Measurements from ENCODE around the gene COPZ1. TPM values are rescaled to one million over a fixed set of nuclear protein-coding genes. Genes with fewer than 3 reads are reported as not detected.
A peak's percentile ranks its signal among the peaks of the same experiment; 100 is the strongest.

COPZ1 gene
- total and polyA plus RNA-seq, 9 donors, result 131 to 158 (median 143) TPM

DNA sequence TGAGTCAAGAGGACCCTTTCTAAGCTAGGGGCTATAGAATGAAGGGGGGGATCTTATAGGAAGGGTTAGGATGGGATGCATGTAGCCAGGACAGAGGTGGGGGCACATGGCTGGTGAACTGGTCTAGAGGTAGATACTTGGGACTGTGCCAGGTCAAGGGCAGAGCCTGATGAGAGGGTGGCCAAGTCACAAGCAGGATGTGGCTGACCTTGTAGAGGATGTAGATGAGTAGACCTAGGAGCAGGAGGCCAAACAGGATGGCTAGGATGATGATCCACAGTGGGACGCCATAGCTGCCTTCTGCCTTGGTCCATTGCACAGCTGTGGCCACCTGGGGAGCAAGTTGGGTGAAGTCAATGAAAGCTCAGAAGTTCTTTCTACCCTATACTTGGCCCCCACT, 72.2 kb downstream of the COPZ1 start:
- H3K27me3 ChIP-seq (ENCODE audit: control insufficient read depth, insufficient read depth, low read length), result no peaks in the 10 kb centered on the region
- peaks cover 28% of the 10 kb centered on the region for H3K4me1 ChIP-seq (ENCODE audit: control insufficient read depth, insufficient read depth, low read length)
- peaks cover 76% of the 10 kb centered on the region for H3K36me3 ChIP-seq (ENCODE audit: control insufficient read depth, insufficient read depth, low read length)
- WGBS (ENCODE audit: insufficient coverage), result 88% methylated on average over 1 of the region's 1 CpG
- no peak for DNase-seq
- H3K9me3 ChIP-seq (replicated peaks; ENCODE audit: control insufficient read depth, low read depth, low read length), result no peaks in the 10 kb centered on the region
- H3K27ac ChIP-seq (ENCODE audit: low read length), result no peak overlapping the region
- H3K4me3 ChIP-seq (ENCODE audit: low read length), result no peak overlapping the region

- WGBS (ENCODE audit: insufficient coverage), result 89% methylated on average over 2 of the region's 2 CpGs
- peaks cover 19% of the 10 kb centered on the region for H3K4me1 ChIP-seq (ENCODE audit: control insufficient read depth, insufficient read depth, low read length)
- no peak overlapping the region for H3K4me3 ChIP-seq (ENCODE audit: low read length)
- H3K27me3 ChIP-seq (ENCODE audit: control insufficient read depth, insufficient read depth, low read length), result no peaks in the 10 kb centered on the region
- no peak for DNase-seq
- no peaks in the 10 kb centered on the region for H3K9me3 ChIP-seq (replicated peaks; ENCODE audit: control insufficient read depth, low read depth, low read length)
- H3K27ac ChIP-seq (ENCODE audit: low read length), result no peak overlapping the region
- H3K36me3 ChIP-seq (ENCODE audit: control insufficient read depth, insufficient read depth, low read length), result peaks cover 81% of the 10 kb centered on the region
These were observed 73.3 kb downstream of the COPZ1 start for GRCh38 chr12:54398218-54398617.

DNA sequence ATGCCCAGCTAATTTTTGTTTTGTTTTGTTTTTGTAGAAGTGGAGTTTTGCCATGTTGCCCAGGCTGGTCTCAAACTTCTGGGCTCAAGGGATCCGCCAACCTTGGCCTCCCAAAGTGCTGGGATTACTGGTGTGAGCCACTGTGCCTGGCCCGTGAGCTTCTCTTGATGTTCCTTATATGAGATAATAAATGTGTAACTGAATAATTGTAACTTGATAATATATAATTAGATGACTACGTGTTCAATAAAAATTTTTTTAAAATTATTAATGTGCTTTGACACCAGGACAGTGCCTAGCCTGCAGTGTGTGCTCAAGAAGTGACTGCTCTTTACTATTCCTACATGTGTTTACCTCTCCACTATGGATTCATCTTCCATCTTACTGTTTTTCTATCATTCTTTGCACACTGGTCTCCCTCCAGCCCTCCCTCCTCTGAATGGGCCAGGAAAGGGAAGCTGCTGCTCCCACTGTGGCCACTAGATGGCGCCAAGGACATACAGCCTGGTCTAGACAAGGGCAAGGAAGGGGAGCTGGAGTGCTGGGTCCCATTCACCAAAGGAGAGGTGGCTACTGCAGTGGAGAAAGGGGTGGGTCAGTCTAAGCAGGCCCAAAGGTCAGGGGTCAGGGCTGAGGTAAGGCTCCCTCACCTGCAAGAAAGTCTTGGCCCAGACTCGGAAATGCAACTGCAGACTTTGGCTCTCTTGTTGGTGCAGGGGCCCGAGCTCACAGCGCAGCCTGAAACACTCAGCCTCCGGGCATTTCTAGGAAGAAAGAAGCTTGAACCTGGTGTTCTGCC, 74.3 kb downstream of the COPZ1 start:
- Histone ChIP-seq H3K4me3 (ENCODE audit: low read length) (no peak overlapping the region), H3K36me3 (ENCODE audit: control insufficient read depth, insufficient read depth, low read length) (peaks cover 91% of the 10 kb centered on the region)
- WGBS (ENCODE audit: insufficient coverage), result 41% methylated on average over 3 of the region's 8 CpGs

GRCh38 chr12:54401119-54401518, 76.2 kb downstream of the COPZ1 start:
- H3K27me3 ChIP-seq (ENCODE audit: control insufficient read depth, insufficient read depth, low read length), result no peaks in the 10 kb centered on the region
- H3K4me1 ChIP-seq (ENCODE audit: control insufficient read depth, insufficient read depth, low read length), result peaks cover under 1% of the 10 kb centered on the region
- DNase-seq, result no peak
- no peak overlapping the region for H3K27ac ChIP-seq (ENCODE audit: low read length)
- no peak overlapping the region for H3K4me3 ChIP-seq (ENCODE audit: low read length)
- WGBS (ENCODE audit: insufficient coverage), result no CpG with 5 or more reads among the region's 2 CpGs
- H3K9me3 ChIP-seq (replicated peaks; ENCODE audit: control insufficient read depth, low read depth, low read length), result no peaks in the 10 kb centered on the region
- H3K36me3 ChIP-seq (ENCODE audit: control insufficient read depth, insufficient read depth, low read length), result peaks cover 96% of the 10 kb centered on the region

More for the DNA sequence above, 74.3 kb downstream of the COPZ1 start:
- no peaks in the 10 kb centered on the region for H3K27me3 ChIP-seq (ENCODE audit: control insufficient read depth, insufficient read depth, low read length)
- DNase-seq, result peak; percentile 92
- H3K9me3 ChIP-seq (replicated peaks; ENCODE audit: control insufficient read depth, low read depth, low read length), result no peaks in the 10 kb centered on the region
- no peak overlapping the region for H3K27ac ChIP-seq (ENCODE audit: low read length)
- H3K4me1 ChIP-seq (ENCODE audit: control insufficient read depth, insufficient read depth, low read length), result peaks cover 10% of the 10 kb centered on the region

Other genes with a start within 250 kb of the COPZ1 start
- 27.4 TPM for gene SMUG1, start 136.1 kb upstream of the COPZ1 start, total RNA-seq
- gene SMUG1, start 136.1 kb upstream of the COPZ1 start, polyA plus RNA-seq (ENCODE audit: insufficient read depth in 1 of 8, insufficient read length in 8 of 8, low replicate concordance in 1 of 8), result 10 to 100 TPM; 20.5 to 27.8 (median 23.2) TPM
- gene CBX5, start 45.0 kb upstream of the COPZ1 start, total RNA-seq, result 58.5 TPM
- gene CBX5, start 45.0 kb upstream of the COPZ1 start, polyA plus RNA-seq (ENCODE audit: insufficient read depth in 1 of 8, insufficient read length in 8 of 8, low replicate concordance in 1 of 8), result 10 to 100 TPM; 57.2 to 89.1 (median 71.2) TPM
- 442 TPM for gene HNRNPA1, start 44.4 kb upstream of the COPZ1 start, total RNA-seq
- gene HNRNPA1, start 44.4 kb upstream of the COPZ1 start, polyA plus RNA-seq (ENCODE audit: insufficient read depth in 1 of 8, insufficient read length in 8 of 8, low replicate concordance in 1 of 8), result 1,000 to 10,000 TPM; 1,806 to 2,692 (median 2,167) TPM
- gene NFE2, start 24.1 kb upstream of the COPZ1 start, total RNA-seq, result 1.6 TPM
- 1 to 10 TPM; 1.1 to 3.3 (median 2.5) TPM for gene NFE2, start 24.1 kb upstream of the COPZ1 start, polyA plus RNA-seq (ENCODE audit: insufficient read depth in 1 of 8, insufficient read length in 8 of 8, low replicate concordance in 1 of 8)
- gene GPR84, start 39.4 kb downstream of the COPZ1 start, total RNA-seq, result not detected
- gene GPR84, start 39.4 kb downstream of the COPZ1 start, polyA plus RNA-seq (ENCODE audit: insufficient read depth in 1 of 8, insufficient read length in 8 of 8, low replicate concordance in 1 of 8), result under 1 TPM; 0.15 to 0.27 (median 0.22) TPM
- gene ZNF385A, start 59.6 kb downstream of the COPZ1 start, total RNA-seq, result 2.7 TPM
- gene ZNF385A, start 59.6 kb downstream of the COPZ1 start, polyA plus RNA-seq (ENCODE audit: insufficient read depth in 1 of 8, insufficient read length in 8 of 8, low replicate concordance in 1 of 8), result 10 to 100 TPM in 7 of 8 donors, 1 to 10 TPM in 1; 8.3 to 23.8 (median 13.7) TPM
- 70.7 TPM for gene ITGA5, start 94.1 kb downstream of the COPZ1 start, total RNA-seq
- 100 to 1,000 TPM in 6 of 8 donors, 10 to 100 TPM in 2; 88.9 to 129 (median 111) TPM for gene ITGA5, start 94.1 kb downstream of the COPZ1 start, polyA plus RNA-seq (ENCODE audit: insufficient read depth in 1 of 8, insufficient read length in 8 of 8, low replicate concordance in 1 of 8)
- gene GTSF1, start 148.5 kb downstream of the COPZ1 start, total RNA-seq, result not detected
- gene GTSF1, start 148.5 kb downstream of the COPZ1 start, polyA plus RNA-seq (ENCODE audit: insufficient read depth in 1 of 8, insufficient read length in 8 of 8, low replicate concordance in 1 of 8), result under 1 TPM in 5 of 8 donors, not detected in 3; 0.20 to 0.58 (median 0.23) TPM
- 6.3 TPM for gene NCKAP1L, start 172.6 kb downstream of the COPZ1 start, total RNA-seq
- 1 to 10 TPM; 4.2 to 7.2 (median 5.3) TPM for gene NCKAP1L, start 172.6 kb downstream of the COPZ1 start, polyA plus RNA-seq (ENCODE audit: insufficient read depth in 1 of 8, insufficient read length in 8 of 8, low replicate concordance in 1 of 8)
- gene PDE1B, start 224.5 kb downstream of the COPZ1 start, total RNA-seq, result 3.6 TPM
- gene PDE1B, start 224.5 kb downstream of the COPZ1 start, polyA plus RNA-seq (ENCODE audit: insufficient read depth in 1 of 8, insufficient read length in 8 of 8, low replicate concordance in 1 of 8), result 1 to 10 TPM; 3.5 to 5.0 (median 4.1) TPM

All from muscle of leg (tissue), 11 donors.